SK-N-SH treated with all-trans-retinoic acid at 6 μM for 48 hours (cell line): ENCODE results near the gene LYRM4.

ENCODE experiments used
- CREB5 ChIP-seq: fragments of 250-450 bp; sonication (Bioruptor Pico); IDR thresholded peaks from 2 replicates; pipeline ENCODE4 v1.5.1; 2020; ENCODE audit warnings: low read depth, mild to moderate bottlenecking, moderate library complexity
- CSDC2 ChIP-seq: fragments of 250-450 bp; sonication (Bioruptor Pico); IDR thresholded peaks from 2 replicates; pipeline ENCODE4 v1.5.0; 2020; ENCODE audit warnings: mild to moderate bottlenecking, moderate library complexity
- GLIS3 ChIP-seq: fragments of 250-450 bp; sonication (Bioruptor Pico); IDR thresholded peaks from 2 replicates; pipeline ENCODE4 v1.5.0; 2020; ENCODE audit warnings: mild to moderate bottlenecking, moderate library complexity
- OSR1 ChIP-seq: fragments of 250-450 bp; sonication (Bioruptor Pico); IDR thresholded peaks from 2 replicates; pipeline ENCODE4 v1.8.0; 2022; ENCODE audit warnings: moderate library complexity, mild to moderate bottlenecking, inconsistent platforms
- PATZ1 ChIP-seq: fragments of 250-450 bp; sonication (Bioruptor Pico); IDR thresholded peaks from 2 replicates; pipeline ENCODE4 v1.8.0; 2020; ENCODE audit warnings: mild to moderate bottlenecking, moderate library complexity, borderline replicate concordance
- POU6F1 ChIP-seq: fragments of 250-450 bp; sonication (Bioruptor Pico); IDR thresholded peaks from 2 replicates; pipeline ENCODE4 v1.8.0; 2021; ENCODE audit warnings: low read depth, mild to moderate bottlenecking, moderate library complexity, borderline replicate concordance
- RARB ChIP-seq: fragments of 250-450 bp; sonication (Bioruptor Pico); IDR thresholded peaks from 2 replicates; pipeline ENCODE4 v1.8.0; 2021; ENCODE audit warnings: mild to moderate bottlenecking, moderate library complexity
- TCF4 ChIP-seq: fragments of 250-450 bp; sonication (Bioruptor Pico); IDR thresholded peaks from 2 replicates; pipeline ENCODE4 v1.8.0; 2021; ENCODE audit warnings: mild to moderate bottlenecking, moderate library complexity, borderline replicate concordance
- TSHZ2 ChIP-seq: fragments of 250-450 bp; sonication (Bioruptor Pico); IDR thresholded peaks from 2 replicates; pipeline ENCODE4 v1.5.0; 2020; ENCODE audit warnings: mild to moderate bottlenecking, moderate library complexity
- ZC3H10 ChIP-seq: fragments of 250-450 bp; sonication (Bioruptor Pico); IDR thresholded peaks from 2 replicates; pipeline ENCODE4 v1.5.1; 2021; ENCODE audit warnings: mild to moderate bottlenecking, moderate library complexity
- ZFP3 ChIP-seq: fragments of 250-450 bp; sonication (Bioruptor Pico); IDR thresholded peaks from 2 replicates; pipeline ENCODE4 v1.5.0; 2020; ENCODE audit warnings: mild to moderate bottlenecking, moderate library complexity
- ZNF8 ChIP-seq: fragments of 450-650 bp; formaldehyde crosslinking; IDR thresholded peaks from 2 replicates; pipeline ENCODE4 v1.5.0; 2020; ENCODE audit warnings: mild to moderate bottlenecking, moderate library complexity

- no peak for TF ChIP-seq OSR1
- TF ChIP-seq RARB, result no peak
- TF ChIP-seq GLIS3 (CRISPR knock-in tag), result no peak
- no peak for TF ChIP-seq CSDC2 (CRISPR knock-in tag)
- TF ChIP-seq ZFP3 (CRISPR knock-in tag), result no peak
- TF ChIP-seq PATZ1 (CRISPR knock-in tag), result no peak
- no peak for TF ChIP-seq POU6F1
- no peak for TF ChIP-seq TSHZ2 (CRISPR knock-in tag)
- no peak for TF ChIP-seq ZNF8
- no peak for TF ChIP-seq CREB5 (CRISPR knock-in tag)
- no peak for TF ChIP-seq TCF4 (CRISPR knock-in tag)
- no peak for TF ChIP-seq ZC3H10
Measured at GRCh38 chr6:5275497-5275896, 14.7 kb upstream of the LYRM4 start.
